H7 (cell line): ENCODE results near the gene UTP11. TPM values are rescaled to one million over a fixed set of nuclear protein-coding genes. Genes with fewer than 3 reads are reported as not detected.
A peak's percentile ranks its signal among the peaks of the same experiment; 100 is the strongest.

Experiments used
- DNase-seq: peaks from one replicate; pipeline ENCODE4 v3.0.0; 2012
- H3K27me3 ChIP-seq: 2 replicates; pipeline ENCODE4 v1.6.0; 2011; ENCODE audit warnings: mild to moderate bottlenecking, low read length; ENCODE audit not compliant: control insufficient read depth, insufficient read depth
- H3K36me3 ChIP-seq: replicated peaks from 2 replicates; pipeline ENCODE4 v1.5.1; 2011; ENCODE audit warnings: low read length; ENCODE audit not compliant: control insufficient read depth, insufficient read depth
- H3K4me3 ChIP-seq: 2 replicates; pipeline ENCODE4 v1.5.1; 2011; ENCODE audit warnings: low read depth, mild to moderate bottlenecking, control low read depth, low read length, moderate library complexity; ENCODE audit not compliant: insufficient read depth
- total RNA-seq: library from RNA; depleted of rRNA; stranded (reverse); fragments of >200 nt; shearing (Covaris generic); gene quantifications from 2 replicates; pipeline ENCODE4 v1.2.3, GENCODE V29; 2014

UTP11 gene
- total RNA-seq, 1 experiment from 2014 or later = 70.5 TPM

GRCh38 chr1:38044221-38045215, 32.0 kb downstream of the UTP11 start:
- Histone ChIP-seq H3K36me3 (no peaks in the 10 kb centered on the region; the same call in 1 of the 2 replicates), H3K27me3 (peaks cover 63% of the 10 kb centered on the region), H3K4me3 (peak overlapping the region; percentile 57)
- DNase-seq = peak; percentile 79

DNA sequence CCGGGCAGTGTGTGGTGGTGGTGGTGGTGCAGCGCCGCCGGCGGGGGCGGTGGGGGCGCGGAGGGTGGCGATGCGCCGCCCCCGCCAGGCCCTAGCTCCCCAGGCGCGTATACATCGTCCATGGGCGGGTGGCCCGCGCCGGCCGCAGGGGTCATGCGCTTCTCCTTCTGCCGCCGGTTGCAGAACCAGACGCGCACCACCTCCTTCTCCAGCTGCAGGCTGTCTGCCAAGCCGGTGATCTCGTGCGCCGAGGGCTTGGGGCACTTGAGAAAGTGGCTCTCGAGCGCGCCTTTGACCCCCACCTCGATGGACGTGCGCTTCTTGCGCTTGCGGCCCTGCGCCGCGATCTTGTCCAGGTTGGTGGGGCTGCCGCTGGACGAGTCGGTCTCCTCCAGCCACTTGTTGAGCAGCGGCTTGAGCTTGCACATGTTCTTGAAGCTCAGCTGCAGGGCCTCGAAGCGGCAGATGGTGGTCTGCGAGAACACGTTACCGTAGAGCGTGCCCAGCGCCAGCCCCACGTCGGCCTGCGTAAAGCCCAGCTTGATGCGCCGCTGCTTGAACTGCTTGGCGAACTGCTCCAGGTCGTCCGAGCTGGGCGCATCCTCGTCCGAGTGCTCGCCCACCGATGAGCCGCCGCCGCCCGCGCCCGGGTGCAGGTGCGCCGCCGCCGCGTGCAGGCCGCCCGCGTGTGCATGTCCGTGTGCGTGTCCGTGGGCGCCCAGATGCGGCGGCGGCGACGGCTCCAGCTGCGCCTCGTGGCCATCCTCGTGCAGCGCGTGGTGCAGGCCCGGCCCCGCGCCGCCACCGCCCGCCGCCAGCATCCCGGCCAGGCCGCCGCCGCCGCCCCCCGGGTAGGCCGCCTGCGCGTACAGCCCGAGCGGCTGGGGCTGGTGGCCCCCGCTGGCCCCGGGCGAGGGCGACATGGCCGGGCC, 33.1 kb downstream of the UTP11 start:
- Histone ChIP-seq H3K27me3 (peaks cover 65% of the 10 kb centered on the region), H3K36me3 (no peaks in the 10 kb centered on the region; the same call in 1 of the 2 replicates), H3K4me3 (peak overlapping the region; percentile 57)
- DNase-seq = peak; percentile 81

DNA sequence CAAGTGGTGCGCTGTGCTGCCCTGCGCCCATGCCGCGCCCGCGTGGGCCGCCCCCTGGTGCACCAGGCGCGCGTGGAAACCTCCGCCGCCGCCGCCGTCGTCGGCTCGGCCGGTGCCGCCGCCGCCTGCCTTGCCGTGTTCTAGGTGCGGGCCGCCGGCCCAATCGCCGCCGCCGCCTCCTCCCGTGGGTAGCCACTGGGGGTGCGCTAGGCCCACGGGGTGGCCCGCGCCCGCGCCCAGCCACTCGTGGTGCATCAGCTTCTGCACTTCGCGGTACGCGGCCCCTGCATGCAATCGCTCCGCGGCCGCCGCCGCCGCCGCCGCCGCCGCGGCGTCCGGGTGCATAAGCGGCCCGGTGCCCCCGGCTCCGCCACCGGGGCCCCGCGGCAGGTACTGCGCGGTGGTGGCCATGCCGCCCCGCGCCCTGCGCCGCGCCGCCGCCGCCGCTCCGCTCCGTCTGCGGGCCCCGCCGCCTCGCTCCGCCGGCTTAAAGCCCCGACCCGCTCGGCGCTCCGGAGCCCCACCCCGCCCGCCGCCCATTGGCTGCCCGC, 33.9 kb downstream of the UTP11 start, which contains the start of gene POU3F1:
TSS of gene POU3F1 (minus strand) at position 461 of the 551 bp plus-strand sequence. CDS start at position 411, 50 bp downstream.
- Histone ChIP-seq H3K36me3 (no peaks in the 10 kb centered on the region; the same call in 1 of the 2 replicates), H3K4me3 (peak within 1 kb of the TSS; percentile 58), H3K27me3 (peaks cover 65% of the 10 kb centered on the region)
- no peak for DNase-seq

DNA sequence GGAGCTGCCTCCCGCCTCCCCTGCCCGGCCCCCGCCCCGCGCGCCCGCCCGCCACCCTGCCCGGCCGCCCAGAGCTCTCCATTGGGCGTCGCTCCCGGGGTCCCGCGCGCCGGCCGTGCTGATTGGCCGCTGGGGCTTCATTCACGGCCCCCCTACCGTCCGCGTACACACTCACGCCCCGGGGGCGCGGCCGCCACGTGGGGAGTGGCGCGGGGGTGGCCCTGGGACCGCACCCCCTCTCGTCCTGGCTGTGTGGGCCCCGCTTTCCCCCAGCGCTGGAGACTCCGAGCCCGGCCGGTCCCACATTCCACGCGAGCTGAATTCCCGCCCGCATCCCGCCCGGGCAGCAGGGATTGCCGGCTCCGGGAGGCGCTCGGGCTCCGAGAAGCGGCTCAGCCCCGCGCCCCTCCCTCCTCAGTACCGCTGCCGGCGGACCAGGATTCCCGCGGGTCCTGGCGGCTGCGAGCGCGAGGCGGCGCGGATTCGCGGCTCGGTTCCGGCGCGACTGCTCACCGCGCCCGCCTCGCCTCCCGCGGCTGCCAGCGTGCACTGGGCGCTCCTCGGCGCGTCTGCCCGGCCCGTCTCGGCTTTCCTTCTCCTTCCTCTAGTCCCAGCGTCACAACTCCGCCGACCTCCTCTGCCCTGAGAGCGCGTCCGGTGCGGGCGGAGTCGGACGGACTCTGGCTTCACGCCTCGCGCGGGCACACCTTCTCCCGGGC, 34.5 kb downstream of the UTP11 start:
- Histone ChIP-seq H3K27me3 (peaks cover 66% of the 10 kb centered on the region), H3K4me3 (peak overlapping the region; percentile 58), H3K36me3 (no peaks in the 10 kb centered on the region; the same call in 1 of the 2 replicates)
- peak; percentile 98 for DNase-seq

DNA sequence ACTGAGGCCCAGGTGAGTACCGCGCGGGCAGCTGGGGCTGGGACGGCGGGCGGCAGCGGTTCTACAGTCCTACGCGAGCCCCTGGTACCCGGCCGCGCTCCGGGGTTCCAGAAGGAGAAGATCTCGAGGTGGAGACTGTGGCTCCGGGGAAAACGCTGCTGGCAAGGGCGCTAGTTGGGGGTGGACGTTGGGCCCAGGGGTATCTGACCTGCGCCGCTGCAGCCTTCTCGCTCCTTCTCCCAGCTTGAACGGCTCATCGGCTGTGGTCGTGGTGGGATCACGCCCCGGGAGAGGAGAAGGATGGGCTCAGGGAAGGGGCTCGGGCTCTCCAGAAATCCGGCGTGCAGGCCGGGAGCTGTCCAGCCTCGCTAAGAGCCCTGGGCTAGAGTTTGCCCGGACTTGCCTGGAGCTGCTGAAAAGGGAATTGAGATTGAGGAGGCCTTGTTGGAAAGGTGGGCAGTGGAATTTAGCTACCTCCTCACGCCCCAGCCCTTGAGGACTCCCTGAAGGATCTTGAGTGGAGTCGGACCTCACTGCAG, 35.1 kb downstream of the UTP11 start:
- DNase-seq = peak; percentile 88
- peak overlapping the region; percentile 58 for H3K4me3 ChIP-seq
- no peaks in the 10 kb centered on the region; the same call in 1 of the 2 replicates for H3K36me3 ChIP-seq
- H3K27me3 ChIP-seq = peaks cover 62% of the 10 kb centered on the region

DNA sequence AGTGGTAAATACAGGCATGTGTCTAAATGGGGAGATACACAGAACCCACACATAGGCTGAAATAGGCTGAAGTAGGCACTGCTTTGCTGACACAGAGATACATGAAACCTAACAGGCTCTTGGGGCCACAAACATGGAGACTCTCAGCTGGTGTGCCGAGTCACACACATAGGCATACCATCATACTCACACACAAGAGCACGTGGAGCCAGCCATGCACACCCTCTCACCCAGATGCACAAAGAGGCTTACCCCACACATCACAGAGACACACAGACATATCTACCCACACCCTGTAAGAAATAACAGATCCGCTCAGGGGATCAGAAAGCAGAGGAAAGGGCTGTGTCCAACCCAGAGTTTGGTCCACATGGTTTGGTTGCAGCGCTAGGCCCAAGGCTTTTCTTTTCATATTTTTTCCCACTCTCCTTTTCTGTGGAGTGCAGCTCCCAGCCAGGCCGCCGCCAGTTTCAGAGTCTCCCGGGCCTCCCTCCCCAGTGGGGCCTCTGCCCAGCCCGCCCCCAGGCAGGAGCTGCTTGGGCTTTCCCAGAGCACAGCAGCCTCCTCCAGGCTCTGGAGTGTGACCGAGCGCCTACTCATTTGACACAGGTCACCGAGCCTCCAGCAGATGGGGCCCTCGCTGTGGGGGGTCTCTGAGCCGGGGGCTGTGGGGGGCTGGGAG, 38.0 kb downstream of the UTP11 start:
- Histone ChIP-seq H3K4me3 (no peak overlapping the region), H3K27me3 (peaks cover 34% of the 10 kb centered on the region), H3K36me3 (no peaks in the 10 kb centered on the region)
- no peak for DNase-seq

GRCh38 chr1:38051079-38051543, 38.6 kb downstream of the UTP11 start:
- DNase-seq = no peak
- H3K4me3 ChIP-seq = no peak overlapping the region
- H3K36me3 ChIP-seq = no peaks in the 10 kb centered on the region

GRCh38 chr1:38052750-38053415, 40.3 kb downstream of the UTP11 start:
- DNase-seq = peak; percentile 87
- Histone ChIP-seq H3K4me3 (no peak overlapping the region), H3K27me3 (peaks cover 17% of the 10 kb centered on the region), H3K36me3 (no peaks in the 10 kb centered on the region)

More at GRCh38 chr1:38051079-38051543, 38.6 kb downstream of the UTP11 start:
- H3K27me3 ChIP-seq = peaks cover 29% of the 10 kb centered on the region

DNA sequence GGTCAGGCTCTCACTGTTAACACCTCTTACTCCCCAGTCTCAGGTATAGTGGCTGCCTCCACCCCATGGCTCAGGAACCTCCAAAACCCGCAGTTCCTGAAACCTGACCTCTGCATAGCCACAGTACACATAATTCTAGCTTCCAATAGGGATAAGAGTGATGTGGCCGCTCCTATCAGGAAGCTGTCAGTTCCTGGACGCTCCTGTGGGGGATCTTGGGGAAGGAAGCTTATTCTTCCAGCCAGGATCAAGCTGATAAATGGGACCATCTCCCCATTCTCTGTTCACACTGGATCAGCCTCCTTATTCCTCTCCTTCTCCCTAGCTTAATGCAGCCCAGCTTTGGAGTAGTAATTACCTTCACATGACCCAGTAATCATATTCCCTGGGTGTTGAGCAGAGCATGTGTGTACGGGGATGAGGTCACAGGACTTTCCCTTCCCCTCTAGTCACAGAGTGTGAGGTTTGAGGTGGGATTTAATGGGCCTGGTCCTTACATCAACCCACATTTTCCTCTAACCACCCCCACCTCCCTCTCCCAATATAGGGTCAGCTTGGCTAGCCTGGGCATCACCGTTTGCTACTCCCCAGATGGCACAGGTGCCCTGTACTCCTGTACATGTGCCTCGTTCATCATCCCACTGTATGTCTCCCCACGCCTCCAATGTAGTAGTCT, 41.0 kb downstream of the UTP11 start:
- no peak overlapping the region for H3K4me3 ChIP-seq
- peaks cover 10% of the 10 kb centered on the region for H3K27me3 ChIP-seq
- H3K36me3 ChIP-seq = no peaks in the 10 kb centered on the region
- DNase-seq = no peak

- H3K36me3 ChIP-seq = no peaks in the 10 kb centered on the region
These were observed 42.9 kb downstream of the UTP11 start for GRCh38 chr1:38055398-38055797.

DNA sequence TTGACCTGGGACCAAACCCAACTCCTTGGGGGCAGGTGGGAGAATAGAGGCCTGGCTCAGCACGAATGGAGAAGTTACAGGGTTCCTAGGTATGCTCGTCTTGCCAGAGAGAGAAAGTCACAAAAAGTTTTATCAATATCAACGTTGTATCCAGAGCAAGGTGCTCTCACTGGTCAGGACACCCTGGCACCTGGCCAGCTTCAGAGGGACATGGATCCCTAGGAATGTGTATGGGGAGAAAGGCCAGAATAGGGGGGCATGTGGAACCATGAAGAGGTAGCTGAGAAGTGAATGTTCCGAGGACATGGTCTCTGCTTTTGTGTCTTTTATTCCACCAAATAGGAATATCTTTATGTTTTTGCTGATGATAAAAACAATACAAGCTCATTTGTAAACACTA, 43.4 kb downstream of the UTP11 start:
- Histone ChIP-seq H3K27me3 (peaks cover 3% of the 10 kb centered on the region; the same call in 1 of the 2 replicates), H3K4me3 (no peak overlapping the region), H3K36me3 (no peaks in the 10 kb centered on the region)
- no peak for DNase-seq

More at GRCh38 chr1:38055398-38055797, 42.9 kb downstream of the UTP11 start:
- no peak for DNase-seq
- Histone ChIP-seq H3K4me3 (no peak overlapping the region), H3K27me3 (peaks cover 3% of the 10 kb centered on the region; the same call in 1 of the 2 replicates)
